ENCODE data around the gene TMX1.

GRCh38 chr14:51298895-51299294, 58.8 kb downstream of the TMX1 start:
- TF ChIP-seq CTCF (IDR thresholded peaks at IDR 0.05 in 2 of 3, conservative IDR thresholded peaks at IDR 0.05 in 1 of 3; ENCODE audit: borderline replicate concordance in 1 of 3, insufficient read depth in 1 of 3, low read depth in 2 of 3, low read length in 2 of 3), result no peak
- no peak for TF ChIP-seq POLR2AphosphoS5 (IDR thresholded peaks at IDR 0.05; ENCODE audit: low read depth, low read length)
- no peak for TF ChIP-seq YY1 (IDR thresholded peaks at IDR 0.05; ENCODE audit: extremely low read depth, insufficient replicate concordance, low read depth, low read length)
- no peak for TF ChIP-seq JUND (IDR thresholded peaks at IDR 0.05)
- TF ChIP-seq CEBPB (IDR thresholded peaks at IDR 0.05; ENCODE audit: low read depth), result no peak
- no peak for TF ChIP-seq CBX3 (IDR thresholded peaks at IDR 0.05; ENCODE audit: low read depth)
- TF ChIP-seq EZH2 (IDR thresholded peaks at IDR 0.05), result no peak
